ENCODE data around the gene TLX1. TPM values are rescaled to one million over a fixed set of nuclear protein-coding genes. Genes with fewer than 3 reads are reported as not detected.

TLX1 gene
- total and polyA plus RNA-seq, 9 of the 15 experiments (the other 6 are each of a cell fraction or from before 2014, with no cell fraction given), result 0.03 to 3.3 (median 0.19) TPM; not detected in 1

GRCh38 chr10:101092881-101093354, 38.2 kb upstream of the TLX1 start:
- Histone ChIP-seq H3K79me2 (ENCODE audit: control insufficient read depth, insufficient read depth, low read length) (no peaks in the 10 kb centered on the region), H4K20me1 (replicated peaks; ENCODE audit: control insufficient read depth, insufficient read depth, low read length) (no peaks in the 10 kb centered on the region), H3K36me3 (ENCODE audit: control insufficient read depth, insufficient read depth, low read length) (no peaks in the 10 kb centered on the region), H3K4me2 (ENCODE audit: insufficient read depth, low read length) (no peak overlapping the region), H3K9me1 (ENCODE audit: control insufficient read depth, insufficient read depth, low read length) (no peaks in the 10 kb centered on the region), H3K9ac (ENCODE audit: insufficient read depth in 1 of 2, low read depth in 2 of 2, low read length in 2 of 2) (no peak overlapping the region), H3K9me3 (replicated peaks; ENCODE audit: control insufficient read depth, insufficient read depth, low read depth, low read length) (no peaks in the 10 kb centered on the region), H3K4me1 (replicated peaks in 1 of 2; ENCODE audit: control insufficient read depth in 2 of 2, insufficient read depth in 2 of 2, low read length in 2 of 2) (peaks cover 0 to 14% of the 10 kb centered on the region in 2 experiments; a peak in 2 of 5 replicates), H3K27ac (ENCODE audit: extremely low read depth, low read depth, low read length) (no peak overlapping the region), H2AFZ (ENCODE audit: low read depth, low read length) (no peak overlapping the region), H3K4me3 (no peak overlapping the region), H3K27me3 (ENCODE audit: control insufficient read depth in 2 of 2, insufficient read depth in 2 of 2, low read length in 2 of 2) (peaks cover 0 to 57% of the 10 kb centered on the region in 2 experiments; a peak in 2 of 5 replicates)
- no peak for ATAC-seq
- WGBS (ENCODE audit: insufficient coverage, low coverage, missing lambda C conversion rate), result 0% methylated on average over 8 of the region's 9 CpGs
- in situ Hi-C loops (cut with MboI), result no loop called here
- TF ChIP-seq ZBED1 (IDR thresholded peaks at IDR 0.05) (no peak), BRF1 (IDR thresholded peaks at IDR 0.05; ENCODE audit: borderline replicate concordance, extremely low read depth, insufficient read length) (no peak), HDAC8 (tag; IDR thresholded peaks at IDR 0.05) (no peak)
- ChIA-PET CTCF (ENCODE audit: low intra/inter-chr PET ratio) (no interaction called here), POLR2A (interaction anchor here (0.6 to 1.2 kb wide), 3 partner anchors 10 to 25 kb away, joined by 3 to 5 read pairs (median 3); no protein-coding TSS in a partner anchor)
- DNase-seq (ENCODE audit: extremely low read depth in 1 of 4, low spot score in 3 of 4), result no peak
- no TSS peak for BruUV-seq (replicated peaks)
- intact Hi-C loops (cut with micrococcal nuclease), result no loop called here
- FAIRE-seq, result no peak

GRCh38 chr10:101094121-101094879, 36.8 kb upstream of the TLX1 start:
- in situ Hi-C loops (cut with MboI), result no loop called here
- Histone ChIP-seq H3K9ac (ENCODE audit: insufficient read depth in 1 of 2, low read depth in 2 of 2, low read length in 2 of 2) (no peak overlapping the region), H3K9me1 (ENCODE audit: control insufficient read depth, insufficient read depth, low read length) (no peaks in the 10 kb centered on the region), H3K27me3 (ENCODE audit: control insufficient read depth in 2 of 2, insufficient read depth in 2 of 2, low read length in 2 of 2) (peaks cover 0 to 47% of the 10 kb centered on the region in 2 experiments; a peak in 2 of 5 replicates), H2AFZ (ENCODE audit: low read depth, low read length) (no peak overlapping the region), H3K4me1 (replicated peaks in 1 of 2; ENCODE audit: control insufficient read depth in 2 of 2, insufficient read depth in 2 of 2, low read length in 2 of 2) (peaks cover 0 to 14% of the 10 kb centered on the region in 2 experiments; a peak in 2 of 5 replicates), H3K27ac (ENCODE audit: extremely low read depth, low read depth, low read length) (no peak overlapping the region), H3K36me3 (ENCODE audit: control insufficient read depth, insufficient read depth, low read length) (no peaks in the 10 kb centered on the region), H3K4me2 (ENCODE audit: insufficient read depth, low read length) (no peak overlapping the region), H4K20me1 (replicated peaks; ENCODE audit: control insufficient read depth, insufficient read depth, low read length) (no peaks in the 10 kb centered on the region), H3K9me3 (replicated peaks; ENCODE audit: control insufficient read depth, insufficient read depth, low read depth, low read length) (no peaks in the 10 kb centered on the region), H3K79me2 (ENCODE audit: control insufficient read depth, insufficient read depth, low read length) (no peaks in the 10 kb centered on the region), H3K4me3 (no peak overlapping the region)
- intact Hi-C loops (cut with micrococcal nuclease), result no loop called here
- POLR2A ChIA-PET, result no interaction called here
- 11% methylated on average over 3 of the region's 14 CpGs for WGBS (ENCODE audit: insufficient coverage, low coverage, missing lambda C conversion rate)
- DNase-seq (ENCODE audit: extremely low read depth in 1 of 4, low spot score in 3 of 4), result no peak
- CTCF ChIA-PET (ENCODE audit: low intra/inter-chr PET ratio), result interaction anchor here (2.4 kb wide), 1 partner anchor 48 kb away, joined by 17 read pairs; no protein-coding TSS in a partner anchor
- no TSS peak for BruUV-seq (replicated peaks)
- no peak for FAIRE-seq
- TF ChIP-seq ZNF445 (CRISPR knock-in tag; IDR thresholded peaks at IDR 0.05; ENCODE audit: low read depth) (no peak), ZNF3 (CRISPR knock-in tag; IDR thresholded peaks at IDR 0.05) (no peak), NR3C1 (CRISPR knock-in tag; IDR thresholded peaks at IDR 0.05) (no peak), BCL6 (CRISPR knock-in tag; IDR thresholded peaks at IDR 0.05) (no peak), SRSF7 (optimal IDR thresholded peaks at IDR 0.05; ENCODE audit: low read depth, low read length) (no peak)
- TF ChIP-seq, protein P1, sequence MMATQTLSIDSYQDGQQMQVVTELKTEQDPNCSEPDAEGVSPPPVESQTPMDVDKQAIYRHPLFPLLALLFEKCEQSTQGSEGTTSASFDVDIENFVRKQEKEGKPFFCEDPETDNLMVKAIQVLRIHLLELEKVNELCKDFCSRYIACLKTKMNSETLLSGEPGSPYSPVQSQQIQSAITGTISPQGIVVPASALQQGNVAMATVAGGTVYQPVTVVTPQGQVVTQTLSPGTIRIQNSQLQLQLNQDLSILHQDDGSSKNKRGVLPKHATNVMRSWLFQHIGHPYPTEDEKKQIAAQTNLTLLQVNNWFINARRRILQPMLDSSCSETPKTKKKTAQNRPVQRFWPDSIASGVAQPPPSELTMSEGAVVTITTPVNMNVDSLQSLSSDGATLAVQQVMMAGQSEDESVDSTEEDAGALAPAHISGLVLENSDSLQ (IDR thresholded peaks at IDR 0.05), result no peak
- ATAC-seq, result no peak
